GM21447 (cell line): Measurements from ENCODE around the gene FAM43A.

Experiments used
- ATAC-seq: cut with Tn5 transposase; IDR thresholded peaks from one replicate; pipeline ENCODE4 v1.9.1; 2021; ENCODE audit not compliant: unreplicated experiment

Gene FAM43A

GRCh38 chr3:194675081-194675640 is 10.5 kb upstream of the FAM43A start:
- no peak for ATAC-seq

- ATAC-seq = no peak
These were observed 10.0 kb upstream of the FAM43A start for GRCh38 chr3:194675680-194676079.

GRCh38 chr3:194676471-194676870 is 9.2 kb upstream of the FAM43A start:
- no peak for ATAC-seq

DNA sequence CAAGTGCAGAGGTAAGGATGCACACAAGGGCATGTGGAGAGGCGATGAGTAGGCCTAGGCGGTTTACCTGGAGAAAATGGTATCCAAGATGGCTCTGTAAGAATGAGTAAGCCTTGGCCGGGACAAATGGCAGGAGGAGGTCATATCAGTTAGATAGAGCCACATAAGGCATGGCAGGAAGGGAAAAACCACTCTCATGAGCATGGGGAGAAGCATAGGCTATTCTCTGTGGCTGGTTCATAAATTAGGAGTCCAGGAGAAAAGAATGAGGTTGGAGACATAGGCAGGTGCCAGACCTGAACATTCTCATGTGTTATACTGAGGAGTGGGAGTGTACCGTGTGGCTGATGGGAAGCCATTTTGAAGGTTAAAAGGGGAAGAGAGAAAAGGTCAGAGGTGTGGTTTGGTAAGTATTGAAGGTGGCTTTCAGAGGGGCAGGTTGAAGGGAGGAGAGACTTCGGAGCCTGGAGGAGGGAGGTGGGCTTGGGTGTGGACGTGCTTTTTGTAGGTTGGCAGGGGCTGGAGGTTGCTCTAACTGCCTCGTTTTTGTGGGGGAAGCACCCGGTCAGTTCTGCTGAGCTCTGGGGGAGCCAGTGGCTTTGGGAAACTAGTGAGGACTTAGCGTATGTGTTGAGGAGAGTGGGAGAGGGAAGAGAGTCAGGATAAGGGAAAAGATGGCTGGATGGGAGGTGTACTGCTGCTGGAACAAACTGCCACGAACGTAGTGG is 4.6 kb upstream of the FAM43A start:
- ATAC-seq = no peak

GRCh38 chr3:194682189-194682693 is 3.4 kb upstream of the FAM43A start:
- no peak for ATAC-seq

DNA sequence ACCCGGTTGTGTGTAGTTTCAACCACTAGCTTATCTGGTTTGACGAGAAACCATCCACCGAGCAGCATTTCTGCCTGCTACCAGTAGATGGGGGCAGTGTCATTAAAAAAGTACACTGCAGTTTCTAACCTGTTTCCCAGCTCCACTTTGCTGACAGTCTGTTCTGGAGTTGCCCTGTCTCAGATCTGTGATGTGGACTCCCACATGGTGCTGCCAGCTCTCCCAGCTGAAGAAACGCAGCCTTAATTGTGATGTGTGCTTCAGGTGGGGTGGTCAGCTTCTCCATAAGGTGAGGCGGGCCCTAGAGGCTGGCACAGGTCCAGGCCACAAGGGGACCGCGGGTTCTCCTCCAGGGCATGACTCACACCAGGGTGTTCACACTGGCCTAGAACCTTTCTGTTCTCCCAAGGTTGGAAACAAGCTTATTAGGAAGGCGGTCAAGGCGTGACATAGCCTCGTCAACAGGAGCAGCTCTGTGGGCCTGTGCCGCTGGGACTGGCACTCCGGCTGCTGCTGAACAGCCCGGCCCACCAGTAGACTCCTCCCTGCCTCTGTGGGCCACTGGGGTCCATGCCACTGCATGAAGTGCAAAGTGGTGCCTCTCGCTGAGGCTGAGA is 2.9 kb upstream of the FAM43A start:
- peak; percentile 55 for ATAC-seq

DNA sequence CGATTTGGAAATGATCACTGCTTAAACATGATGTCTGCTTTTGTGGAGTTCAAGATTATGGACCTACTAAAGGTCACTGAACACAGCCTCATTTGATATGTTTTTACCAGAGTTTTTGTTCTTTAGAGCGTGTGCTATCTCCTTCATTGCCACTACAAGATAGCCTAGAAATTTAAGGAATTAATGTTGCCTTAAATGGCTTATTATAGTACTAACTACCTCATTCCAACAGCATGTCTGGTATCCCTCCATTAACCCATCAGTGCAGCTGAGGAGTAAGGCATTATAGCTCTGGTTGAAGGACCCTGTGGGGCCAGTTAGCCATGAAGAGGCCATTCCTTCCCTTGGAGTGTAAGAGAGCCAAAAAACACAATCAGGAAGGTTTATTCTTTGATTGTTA is 2.3 kb upstream of the FAM43A start:
- no peak for ATAC-seq

- peak; percentile 13 for ATAC-seq
These were observed 492 bp upstream of the FAM43A start for GRCh38 chr3:194685065-194685717.

- no peak for ATAC-seq
These were observed 732 bp downstream of the FAM43A start for GRCh38 chr3:194686414-194686815.

DNA sequence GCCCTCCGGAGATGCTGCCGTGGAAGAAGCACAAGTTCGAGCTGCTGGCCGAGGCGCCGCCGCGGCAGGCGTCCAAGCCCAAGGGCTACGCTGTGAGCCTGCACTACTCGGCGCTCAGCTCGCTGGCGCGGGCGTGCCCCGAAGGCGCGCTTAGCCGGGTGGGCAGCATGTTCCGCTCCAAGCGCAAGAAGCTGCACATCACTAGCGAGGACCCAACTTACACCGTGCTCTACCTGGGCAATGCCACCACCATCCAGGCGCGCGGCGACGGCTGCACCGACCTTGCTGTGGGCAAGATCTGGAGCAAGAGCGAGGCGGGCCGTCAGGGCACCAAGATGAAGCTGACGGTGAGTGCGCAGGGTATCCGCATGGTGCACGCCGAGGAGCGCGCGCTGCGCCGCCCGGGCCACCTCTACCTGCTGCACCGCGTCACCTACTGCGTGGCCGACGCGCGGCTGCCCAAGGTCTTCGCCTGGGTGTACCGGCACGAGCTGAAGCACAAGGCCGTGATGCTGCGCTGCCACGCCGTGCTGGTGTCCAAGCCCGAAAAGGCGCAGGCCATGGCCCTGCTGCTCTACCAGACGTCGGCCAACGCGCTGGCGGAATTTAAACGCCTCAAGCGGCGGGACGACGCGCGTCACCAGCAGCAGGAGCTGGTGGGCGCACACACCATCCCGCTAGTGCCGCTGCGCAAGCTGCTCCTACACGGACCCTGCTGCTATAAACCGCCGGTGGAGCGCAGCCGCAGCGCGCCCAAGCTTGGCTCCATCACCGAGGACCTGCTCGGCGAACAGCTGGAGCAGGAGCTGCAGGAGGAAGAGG is 1.3 kb downstream of the FAM43A start:
- no peak for ATAC-seq

GRCh38 chr3:194687638-194688199 is 2.0 kb downstream of the FAM43A start:
- ATAC-seq = no peak

DNA sequence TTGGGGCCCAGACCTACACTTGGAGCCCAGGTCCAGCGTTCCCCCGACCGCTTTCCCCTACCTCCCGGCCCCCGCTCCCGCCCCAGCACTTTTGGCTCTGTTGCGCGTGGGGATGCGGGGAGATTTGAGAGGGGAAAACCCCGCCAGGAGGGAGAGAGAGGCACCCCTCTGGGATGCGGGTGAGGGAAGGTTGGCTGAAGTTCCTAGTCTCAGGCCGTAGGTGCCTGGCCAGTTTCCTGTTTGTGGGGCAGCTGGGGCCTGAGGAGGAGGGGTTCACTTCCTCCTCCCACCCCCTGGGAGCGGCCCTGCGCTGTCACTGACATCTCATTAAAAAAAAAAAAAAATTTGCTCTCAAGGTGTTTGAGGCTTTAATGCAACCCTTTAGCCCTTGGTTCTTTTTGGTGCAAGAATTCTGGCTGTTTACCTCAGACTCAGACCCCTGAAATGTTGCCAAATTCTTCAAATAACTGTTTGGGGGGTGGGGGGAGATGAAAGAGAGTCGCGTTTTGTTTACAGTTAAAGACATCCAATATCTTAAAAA is 2.6 kb downstream of the FAM43A start:
- peak; percentile 22 for ATAC-seq

GRCh38 chr3:194688946-194689345 is 3.3 kb downstream of the FAM43A start:
- ATAC-seq = no peak

GRCh38 chr3:194689493-194689944 is 3.8 kb downstream of the FAM43A start:
- ATAC-seq = no peak

DNA sequence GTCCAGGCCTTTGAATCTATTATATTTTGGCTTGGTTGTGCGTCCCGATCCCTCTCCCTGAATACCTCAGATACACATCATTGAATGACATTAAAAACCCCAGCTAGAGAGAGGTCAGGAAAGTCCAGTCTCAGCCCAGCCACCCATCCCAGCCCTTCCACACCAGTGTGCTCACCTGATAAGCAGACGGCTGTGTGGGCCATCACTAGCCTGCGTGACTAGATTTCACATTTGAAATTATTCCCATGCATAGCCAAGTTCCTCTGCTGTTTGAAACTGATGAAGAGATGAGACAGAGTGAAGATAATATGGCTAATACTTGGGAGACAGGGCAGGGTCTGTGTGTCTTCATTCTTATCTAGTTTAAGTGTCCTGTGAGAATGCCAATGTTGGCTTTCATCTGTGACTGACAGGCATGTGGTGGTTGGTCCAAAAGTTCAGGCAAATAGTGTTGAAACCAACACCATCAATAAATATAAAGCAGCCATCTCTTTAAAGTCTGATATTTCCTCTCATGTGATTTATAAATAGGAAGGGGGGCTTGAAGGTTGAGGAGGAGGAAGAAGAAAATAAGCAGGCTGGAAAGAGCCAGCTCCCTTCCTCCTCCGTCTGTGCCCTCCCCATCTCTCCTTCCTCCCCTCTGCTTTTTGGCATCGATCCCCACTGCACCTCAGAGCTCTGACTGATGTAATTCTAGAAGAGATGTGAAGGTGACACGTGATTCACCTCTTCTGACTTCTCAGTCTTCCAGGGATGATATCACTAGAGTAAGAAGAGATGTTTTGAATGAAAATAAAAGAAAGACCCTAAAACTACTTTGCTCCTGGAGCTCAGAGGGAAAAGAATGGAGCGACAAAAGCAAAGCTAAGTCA is 5.1 kb downstream of the FAM43A start:
- no peak for ATAC-seq

- peak; percentile 69 for ATAC-seq
These were observed 6.0 kb downstream of the FAM43A start for GRCh38 chr3:194691481-194692283.

GRCh38 chr3:194696702-194697101 is 11.0 kb downstream of the FAM43A start:
- ATAC-seq = no peak

GRCh38 chr3:194702545-194702944 is 16.9 kb downstream of the FAM43A start:
- ATAC-seq = no peak
